Suprapubic skin (tissue), 4 donors: ENCODE results near the gene SHKBP1.

Experiments
- CTCF ChIP-seq, 2 donors: fragments of 200-600 bp in 1 of 2; fragments of 450-650 bp in 1 of 2; sonication (generic) in 1 of 2; IDR thresholded peaks; one replicate each; pipeline ENCODE4 v1.5.1; 2016 to 2019; ENCODE audit warnings: antibody characterized with exemption in 2 of 2, mild to moderate bottlenecking in 1 of 2, moderate library complexity in 1 of 2
- POLR2A ChIP-seq, 2 donors: fragments of 450-650 bp; IDR thresholded peaks; one replicate each; pipeline ENCODE4 v1.6.1; 2017; ENCODE audit warnings: antibody characterized with exemption in 2 of 2, mild to moderate bottlenecking in 2 of 2, moderate library complexity in 2 of 2
- POLR2AphosphoS5 ChIP-seq, 3 donors: sonication (generic); formaldehyde crosslinking; IDR thresholded peaks; one replicate each; pipeline ENCODE4 v1.6.1; 2017; ENCODE audit warnings: antibody characterized with exemption in 3 of 3

GRCh38 chr19:40565355-40565754, 11.3 kb upstream of the SHKBP1 start:
- TF ChIP-seq POLR2A (IDR thresholded peaks at IDR 0.05) (no peak), CTCF (IDR thresholded peaks at IDR 0.05) (no peak), POLR2AphosphoS5 (IDR thresholded peaks at IDR 0.05) (no peak)
